WERI-Rb-1 (cell line): ENCODE measurements around the gene PARVB.

Source experiments
- DNase-seq: peaks from one replicate; pipeline ENCODE4 v3.0.0-alpha.2; 2020
- H3K27ac ChIP-seq: fragments of 250-450 bp; sonication (Bioruptor Pico); 2 replicates; pipeline ENCODE4 v1.5.1; 2020; ENCODE audit warnings: mild to moderate bottlenecking, moderate library complexity
- H3K27me3 ChIP-seq: fragments of 250-450 bp; sonication (Bioruptor Pico); 2 replicates; pipeline ENCODE4 v1.5.1; 2021; ENCODE audit warnings: mild to moderate bottlenecking, low read depth, moderate library complexity; ENCODE audit not compliant: insufficient read depth, severe bottlenecking
- H3K36me3 ChIP-seq: fragments of 250-450 bp; sonication (Bioruptor Pico); 2 replicates; pipeline ENCODE4 v1.5.1; 2020; ENCODE audit warnings: mild to moderate bottlenecking, moderate library complexity
- H3K4me3 ChIP-seq: 2 replicates; pipeline ENCODE4 v1.5.1; 2011; ENCODE audit warnings: low read depth, mild to moderate bottlenecking, control low read depth, low read length
- H3K9me3 ChIP-seq: fragments of 250-450 bp; sonication (Bioruptor Pico); 2 replicates; pipeline ENCODE4 v1.5.1; 2021; ENCODE audit warnings: mild to moderate bottlenecking, moderate library complexity; ENCODE audit not compliant: severe bottlenecking
- TF ChIP-seq, protein P1 (sequence below): IDR thresholded peaks from 2 replicates; pipeline ENCODE4 v1.5.1; 2011; ENCODE audit warnings: low read depth, mild to moderate bottlenecking, control low read depth, inconsistent platforms, low read length

Gene PARVB

DNA sequence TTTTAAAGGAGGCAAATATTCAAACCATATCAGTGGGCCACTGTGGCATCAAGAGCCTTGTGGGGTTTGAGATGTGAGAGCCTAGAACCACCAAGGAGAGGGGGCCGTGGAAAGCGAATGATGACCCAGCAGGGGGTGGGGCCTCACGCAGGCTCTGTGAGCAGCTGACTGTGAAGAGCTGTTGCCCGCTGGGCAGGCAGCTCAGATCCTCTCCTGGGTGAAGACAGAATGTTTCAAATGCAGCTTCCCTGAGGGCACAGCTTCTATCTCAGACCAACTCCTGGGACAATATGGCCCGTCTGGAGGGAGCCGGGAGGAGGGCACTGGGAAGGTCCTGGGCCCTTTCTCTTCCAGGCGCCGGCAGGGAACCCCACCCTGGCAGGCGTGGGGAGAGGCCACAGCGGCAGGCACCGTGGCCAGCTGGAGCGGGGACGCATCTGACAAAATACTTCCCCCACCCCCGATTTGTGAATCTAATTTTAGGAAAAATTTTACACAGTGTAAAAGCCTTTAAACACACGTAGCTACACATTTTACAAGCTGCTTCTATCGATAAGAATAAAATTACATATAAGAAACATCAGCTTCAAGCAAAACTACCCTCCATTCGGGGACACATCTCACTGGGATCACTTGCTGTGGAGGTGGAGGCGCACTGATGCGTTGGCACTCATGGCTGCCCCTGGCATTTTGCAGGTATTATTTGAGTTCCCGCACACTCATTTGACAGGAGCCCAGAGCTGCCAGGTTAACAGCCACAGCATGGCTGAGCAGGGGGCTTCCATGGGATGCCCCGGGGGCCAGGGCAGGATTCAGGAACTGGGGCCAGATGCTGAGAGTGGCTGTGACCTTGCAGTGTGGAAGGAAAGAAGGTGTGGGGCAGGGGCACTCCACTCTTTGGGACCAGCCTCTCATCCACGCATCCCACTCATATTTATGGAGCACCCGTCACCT lies 196.9 kb downstream of the PARVB start:
- TF ChIP-seq, protein P1, sequence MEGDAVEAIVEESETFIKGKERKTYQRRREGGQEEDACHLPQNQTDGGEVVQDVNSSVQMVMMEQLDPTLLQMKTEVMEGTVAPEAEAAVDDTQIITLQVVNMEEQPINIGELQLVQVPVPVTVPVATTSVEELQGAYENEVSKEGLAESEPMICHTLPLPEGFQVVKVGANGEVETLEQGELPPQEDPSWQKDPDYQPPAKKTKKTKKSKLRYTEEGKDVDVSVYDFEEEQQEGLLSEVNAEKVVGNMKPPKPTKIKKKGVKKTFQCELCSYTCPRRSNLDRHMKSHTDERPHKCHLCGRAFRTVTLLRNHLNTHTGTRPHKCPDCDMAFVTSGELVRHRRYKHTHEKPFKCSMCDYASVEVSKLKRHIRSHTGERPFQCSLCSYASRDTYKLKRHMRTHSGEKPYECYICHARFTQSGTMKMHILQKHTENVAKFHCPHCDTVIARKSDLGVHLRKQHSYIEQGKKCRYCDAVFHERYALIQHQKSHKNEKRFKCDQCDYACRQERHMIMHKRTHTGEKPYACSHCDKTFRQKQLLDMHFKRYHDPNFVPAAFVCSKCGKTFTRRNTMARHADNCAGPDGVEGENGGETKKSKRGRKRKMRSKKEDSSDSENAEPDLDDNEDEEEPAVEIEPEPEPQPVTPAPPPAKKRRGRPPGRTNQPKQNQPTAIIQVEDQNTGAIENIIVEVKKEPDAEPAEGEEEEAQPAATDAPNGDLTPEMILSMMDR = no peak
- no peaks in the 10 kb centered on the region for H3K36me3 ChIP-seq
- no peak for DNase-seq

DNA sequence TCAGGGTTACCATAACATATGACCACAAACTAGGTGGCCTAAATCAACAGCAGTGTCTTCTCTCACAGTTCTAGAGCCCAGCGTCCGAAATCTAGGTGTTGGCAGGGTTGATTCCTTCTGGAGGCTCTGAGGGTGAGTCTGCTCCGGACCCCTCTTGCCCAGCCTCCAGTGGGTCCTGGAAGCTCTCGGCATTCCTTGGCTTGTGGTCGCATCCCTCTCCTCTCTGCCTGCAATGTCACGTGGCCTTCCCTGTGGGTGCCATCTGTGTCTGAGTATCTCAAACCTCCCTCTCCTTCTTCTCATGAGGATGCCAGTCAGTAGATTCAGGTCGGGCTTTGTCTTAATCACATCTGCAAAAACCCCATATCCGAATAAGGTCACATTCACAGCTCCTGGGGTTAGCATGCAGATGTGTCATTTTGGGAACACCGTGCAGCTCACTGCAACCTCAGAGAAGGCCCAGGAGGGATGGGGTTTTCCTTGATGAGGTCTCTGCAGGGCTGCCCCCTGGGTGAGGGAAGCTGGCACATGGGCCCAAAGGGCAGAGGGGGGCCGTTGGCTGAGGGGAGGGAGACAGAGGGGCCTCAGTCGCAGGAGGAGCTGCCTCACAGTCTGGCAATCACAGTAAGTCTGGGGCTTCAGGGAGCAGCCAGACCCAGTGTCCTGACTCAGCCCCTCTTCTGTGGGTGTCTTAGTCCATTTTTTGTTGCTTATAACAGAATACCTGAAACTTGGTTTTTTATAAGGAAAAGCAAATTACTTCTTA lies 197.8 kb downstream of the PARVB start:
- Histone ChIP-seq H3K36me3 (no peaks in the 10 kb centered on the region), H3K9me3 (peaks cover 7% of the 10 kb centered on the region), H3K27me3 (no peaks in the 10 kb centered on the region), H3K4me3 (no peak overlapping the region), H3K27ac (no peak overlapping the region)
- no peak for DNase-seq
- TF ChIP-seq, protein P1 = no peak

More for the DNA sequence above, 196.9 kb downstream of the PARVB start:
- no peak overlapping the region for H3K27ac ChIP-seq
- peaks cover 7% of the 10 kb centered on the region for H3K9me3 ChIP-seq
- no peak overlapping the region for H3K4me3 ChIP-seq
- H3K27me3 ChIP-seq = no peaks in the 10 kb centered on the region
